Choroid plexus epithelial cell (primary cell): Measurements from ENCODE around the gene CD320.
"Not testable (repeated sequence)": the region's sequence is repeated elsewhere in the genome, so short reads cannot be mapped to it uniquely, and the experiment has no call there.

ENCODE experiments used
- DNase-seq: peaks from one replicate; pipeline ENCODE4 v3.0.0-alpha.2; 2010; ENCODE audit warnings: low read depth
- H3K4me3 ChIP-seq: 2 replicates; pipeline ENCODE4 v1.5.1; 2011; ENCODE audit warnings: low read depth, mild to moderate bottlenecking, control low read depth, low read length, moderate library complexity
- CTCF ChIP-seq: conservative IDR thresholded peaks from 2 replicates; pipeline ENCODE4 v1.5.1; 2011; ENCODE audit warnings: low read depth, mild to moderate bottlenecking, control low read depth, inconsistent platforms, low read length, moderate library complexity

Gene CD320

GRCh38 chr19:8342684-8343482, 34.7 kb upstream of the CD320 start, which contains the start of gene KANK3:
Gene KANK3, minus strand, starts transcription at chr19:8343262. Its CDS starts 5,434 bp downstream, at chr19:8337828.
- TF ChIP-seq CTCF = no peak
- DNase-seq = peak; percentile 97
- peak within 1 kb of the TSS; percentile 53 for H3K4me3 ChIP-seq

- no peak overlapping the region for H3K4me3 ChIP-seq
- TF ChIP-seq CTCF = no peak
- DNase-seq = no peak
Observed at GRCh38 chr19:8342316-8342683, 34.1 kb upstream of the CD320 start.

- not testable (repeated sequence) for H3K4me3 ChIP-seq, DNase-seq
Observed at GRCh38 chr19:8341504-8341903, 33.3 kb upstream of the CD320 start.

- no peak for DNase-seq
- TF ChIP-seq CTCF = peak; percentile 42
- no peak overlapping the region for H3K4me3 ChIP-seq
Observed at GRCh38 chr19:8340341-8341096, 32.4 kb upstream of the CD320 start.

GRCh38 chr19:8338835-8339234, 30.7 kb upstream of the CD320 start:
- no peak for TF ChIP-seq CTCF
- H3K4me3 ChIP-seq = no peak overlapping the region
- no peak for DNase-seq

GRCh38 chr19:8337728-8338127, 29.6 kb upstream of the CD320 start:
- no peak overlapping the region for H3K4me3 ChIP-seq
- DNase-seq = no peak
- no peak for TF ChIP-seq CTCF

- TF ChIP-seq CTCF = no peak
- H3K4me3 ChIP-seq = no peak overlapping the region
- no peak for DNase-seq
Observed at GRCh38 chr19:8336660-8337059, 28.5 kb upstream of the CD320 start.
